HCT116 (cell line): Measurements from ENCODE around the gene SMG6.

Experiments used
- CEBPB ChIP-seq: IDR thresholded peaks from 2 replicates; pipeline ENCODE4 v1.6.1; 2012; ENCODE audit warnings: low read depth
- CTCF ChIP-seq, 3 experiments: fragments of 200-600 bp in 1 of 3; sonication (generic) in 1 of 3; IDR thresholded peaks in 2 of 3; conservative IDR thresholded peaks in 1 of 3; 2 replicates each; pipeline ENCODE4 v1.5.1; 2012 to 2017; ENCODE audit warnings: low read depth in 2 of 3, low read length in 2 of 3, antibody characterized with exemption in 1 of 3, borderline replicate concordance in 1 of 3, control low read depth in 1 of 3, mild to moderate bottlenecking in 1 of 3, mixed read lengths in 1 of 3, mixed run types in 1 of 3, moderate library complexity in 1 of 3; ENCODE audit not compliant: insufficient read depth in 1 of 3
- EZH2 ChIP-seq: fragments of 200-600 bp; sonication (generic); IDR thresholded peaks from 2 replicates; pipeline ENCODE4 v1.6.1; 2017; ENCODE audit warnings: antibody characterized with exemption, mixed run types
- POLR2A ChIP-seq: IDR thresholded peaks from 2 replicates; pipeline ENCODE4 v1.7.0; 2011; ENCODE audit warnings: borderline replicate concordance; ENCODE audit not compliant: insufficient read depth, insufficient read length; ENCODE audit errors: extremely low read depth
- POLR2AphosphoS5 ChIP-seq: IDR thresholded peaks from 2 replicates; pipeline ENCODE4 v1.6.1; 2011; ENCODE audit warnings: mild to moderate bottlenecking, low read depth, low read length, moderate library complexity
- REST ChIP-seq: IDR thresholded peaks from 2 replicates; pipeline ENCODE4 v1.6.1; 2012; ENCODE audit warnings: low read depth
- TCF7L2 ChIP-seq: IDR thresholded peaks from 2 replicates; pipeline ENCODE4 v1.7.0; 2011; ENCODE audit warnings: borderline replicate concordance, inconsistent platforms; ENCODE audit not compliant: insufficient read depth, insufficient read length; ENCODE audit errors: extremely low read depth
- YY1 ChIP-seq: IDR thresholded peaks from 2 replicates; pipeline ENCODE4 v1.6.1; 2011; ENCODE audit warnings: low read length, low read depth, moderate library complexity, mild to moderate bottlenecking; ENCODE audit not compliant: insufficient replicate concordance; ENCODE audit errors: extremely low read depth

- no peak for TF ChIP-seq CTCF (IDR thresholded peaks at IDR 0.05 in 2 of 3, conservative IDR thresholded peaks at IDR 0.05 in 1 of 3; ENCODE audit: borderline replicate concordance in 1 of 3, insufficient read depth in 1 of 3, low read depth in 2 of 3, low read length in 2 of 3)
- TF ChIP-seq POLR2A = no peak
- TF ChIP-seq REST = no peak
- no peak for TF ChIP-seq TCF7L2
- no peak for TF ChIP-seq POLR2AphosphoS5
- TF ChIP-seq YY1 = no peak
- no peak for TF ChIP-seq CEBPB
- TF ChIP-seq EZH2 = no peak
Observed at GRCh38 chr17:2218426-2218825, 85.2 kb downstream of the SMG6 start.
